ENCODE results near the gene SLC9A9. TPM values are rescaled to one million over a fixed set of nuclear protein-coding genes. Genes with fewer than 3 reads are reported as not detected.

Gene SLC9A9
- polyA plus RNA-seq, 1 donor (not counting 4 experiments of a cell fraction or from before 2014, with no cell fraction given), result 5.2 TPM

- Histone ChIP-seq H4K20me1 (ENCODE audit: control insufficient read depth, extremely low read depth, insufficient read depth, low read length) (no peaks in the 10 kb centered on the region), H3K36me3 (ENCODE audit: control insufficient read depth in 2 of 2, extremely low read depth in 1 of 2, insufficient read depth in 2 of 2, low read length in 2 of 2) (no peaks in the 10 kb centered on the region), H3K27me3 (ENCODE audit: control insufficient read depth, extremely low read depth, insufficient read depth, low read length) (no peaks in the 10 kb centered on the region), H2AFZ (ENCODE audit: control insufficient read depth, low read length) (no peak overlapping the region), H3K9me3 (ENCODE audit: control insufficient read depth, low read depth, low read length) (no peaks in the 10 kb centered on the region), H3K4me2 (ENCODE audit: control insufficient read depth, extremely low read depth, insufficient read depth, low read depth, low read length) (no peak overlapping the region), H3K9me1 (ENCODE audit: control insufficient read depth, extremely low read depth, insufficient read depth, low read length) (no peaks in the 10 kb centered on the region), H3K4me1 (ENCODE audit: control insufficient read depth, extremely low read depth, insufficient read depth, low read length) (no peaks in the 10 kb centered on the region), H3K79me2 (ENCODE audit: control insufficient read depth, insufficient read depth, low read length) (no peaks in the 10 kb centered on the region), H3K27ac (ENCODE audit: control insufficient read depth, insufficient read depth, low read length) (no peak overlapping the region), H3K9ac (ENCODE audit: control insufficient read depth, extremely low read depth, insufficient read depth, low read length) (no peak overlapping the region), H3K4me3 (ENCODE audit: control insufficient read depth in 2 of 3, extremely low read depth in 1 of 3, insufficient read depth in 2 of 3, low read depth in 1 of 3, low read length in 3 of 3) (no peak overlapping the region)
- FAIRE-seq (no peak), DNase-seq (ENCODE audit: low read depth, low spot score) (no peak)
- dilution Hi-C loops (cut with MboI; ENCODE audit: extremely low pct_ligation_motif_present, low sequenced_read_pairs), result no loop called here
- TF ChIP-seq CTCF (optimal IDR thresholded peaks at IDR 0.05 in 1 of 3, IDR thresholded peaks at IDR 0.05 in 1 of 3, conservative IDR thresholded peaks at IDR 0.05 in 1 of 3; ENCODE audit: extremely low read depth in 1 of 3, insufficient read depth in 2 of 3, low read length in 3 of 3), result no peak
- no peak for TF ChIP-seq EZH2 (IDR thresholded peaks at IDR 0.05; ENCODE audit: low read length)
These were observed 361.7 kb downstream of the SLC9A9 start for GRCh38 chr3:143486611-143487010.

- TF ChIP-seq EZH2 (IDR thresholded peaks at IDR 0.05; ENCODE audit: low read length) (no peak), CTCF (optimal IDR thresholded peaks at IDR 0.05 in 1 of 3, IDR thresholded peaks at IDR 0.05 in 1 of 3, conservative IDR thresholded peaks at IDR 0.05 in 1 of 3; ENCODE audit: extremely low read depth in 1 of 3, insufficient read depth in 2 of 3, low read length in 3 of 3) (no peak)
- no peak overlapping the region for H3K27ac ChIP-seq (ENCODE audit: control insufficient read depth, insufficient read depth, low read length)
- H3K9ac ChIP-seq (ENCODE audit: control insufficient read depth, extremely low read depth, insufficient read depth, low read length), result no peak overlapping the region
- no peak overlapping the region for H3K4me2 ChIP-seq (ENCODE audit: control insufficient read depth, extremely low read depth, insufficient read depth, low read depth, low read length)
- DNase-seq (ENCODE audit: low read depth, low spot score) (no peak), FAIRE-seq (no peak)
- no peaks in the 10 kb centered on the region for H3K27me3 ChIP-seq (ENCODE audit: control insufficient read depth, extremely low read depth, insufficient read depth, low read length)
- no peaks in the 10 kb centered on the region for H3K9me3 ChIP-seq (ENCODE audit: control insufficient read depth, low read depth, low read length)
- no peaks in the 10 kb centered on the region for H3K36me3 ChIP-seq (ENCODE audit: control insufficient read depth in 2 of 2, extremely low read depth in 1 of 2, insufficient read depth in 2 of 2, low read length in 2 of 2)
- no peaks in the 10 kb centered on the region for H3K4me1 ChIP-seq (ENCODE audit: control insufficient read depth, extremely low read depth, insufficient read depth, low read length)
- dilution Hi-C loops (cut with MboI; ENCODE audit: extremely low pct_ligation_motif_present, low sequenced_read_pairs), result no loop called here
- no peaks in the 10 kb centered on the region for H4K20me1 ChIP-seq (ENCODE audit: control insufficient read depth, extremely low read depth, insufficient read depth, low read length)
- H3K9me1 ChIP-seq (ENCODE audit: control insufficient read depth, extremely low read depth, insufficient read depth, low read length), result no peaks in the 10 kb centered on the region
- no peak overlapping the region for H2AFZ ChIP-seq (ENCODE audit: control insufficient read depth, low read length)
- H3K79me2 ChIP-seq (ENCODE audit: control insufficient read depth, insufficient read depth, low read length), result no peaks in the 10 kb centered on the region
- H3K4me3 ChIP-seq (ENCODE audit: control insufficient read depth in 2 of 3, extremely low read depth in 1 of 3, insufficient read depth in 2 of 3, low read depth in 1 of 3, low read length in 3 of 3), result no peak overlapping the region
These were observed 363.3 kb downstream of the SLC9A9 start for GRCh38 chr3:143484846-143485512.

All from keratinocyte (primary cell).